K562 (cell line): ENCODE measurements around the gene PHC3. TPM values are rescaled to one million over a fixed set of nuclear protein-coding genes. Genes with fewer than 3 reads are reported as not detected.

Source experiments
- CBX2 ChIP-seq: fragments of 200-600 bp; sonication (generic); IDR thresholded peaks from one replicate; pipeline ENCODE4 v1.6.1; 2012; ENCODE audit warnings: mild to moderate bottlenecking, low read length, inconsistent platforms; ENCODE audit not compliant: insufficient read depth, poor library complexity, severe bottlenecking
- CGGBP1 ChIP-seq: fragments of 250-450 bp; sonication (Bioruptor Pico); IDR thresholded peaks from 2 replicates; pipeline ENCODE4 v1.9.0; 2021; ENCODE audit warnings: mild to moderate bottlenecking
- ELK3 ChIP-seq: fragments of 450-650 bp; formaldehyde crosslinking; IDR thresholded peaks from 2 replicates; pipeline ENCODE4 v1.4.0; 2020; ENCODE audit warnings: mild to moderate bottlenecking
- ETV5 ChIP-seq: sonication (generic); formaldehyde crosslinking; IDR thresholded peaks from 2 replicates; pipeline ENCODE4 v1.4.0; 2020; ENCODE audit warnings: low read depth, mild to moderate bottlenecking, missing genetic modification reagents
- FOXP1 ChIP-seq: sonication (generic); formaldehyde crosslinking; IDR thresholded peaks from 2 replicates; pipeline ENCODE4 v1.8.0; 2022; ENCODE audit warnings: mild to moderate bottlenecking, missing genetic modification reagents
- HCFC1 ChIP-seq: IDR thresholded peaks from 2 replicates; pipeline ENCODE4 v1.6.1; 2012; ENCODE audit warnings: low read depth, low read length, improper control_type of control experiment
- ILF3 ChIP-seq: fragments of 450-650 bp; IDR thresholded peaks from 2 replicates; pipeline ENCODE4 v1.6.1; 2018; ENCODE audit warnings: antibody characterized with exemption, mild to moderate bottlenecking, moderate library complexity, borderline replicate concordance
- JUND ChIP-seq, 2 experiments: IDR thresholded peaks; 2 replicates in 1 of 2; 3 replicates in 1 of 2; pipeline ENCODE4 v1.6.1; 2011; ENCODE audit warnings: borderline replicate concordance in 2 of 2, low read depth in 2 of 2, low read length in 2 of 2, improper control_type of control experiment in 1 of 2, missing biosample characterization in 1 of 2, missing genetic modification characterization in 1 of 2, missing genetic modification reagents in 1 of 2
- KDM5B ChIP-seq: fragments of 200-600 bp; sonication (generic); IDR thresholded peaks from 2 replicates; pipeline ENCODE4 v1.6.1; 2012; ENCODE audit warnings: low read depth, mild to moderate bottlenecking, moderate library complexity, low read length, control low read depth, inconsistent platforms; ENCODE audit not compliant: insufficient replicate concordance
- MAFF ChIP-seq: IDR thresholded peaks from 2 replicates; pipeline ENCODE4 v1.6.1; 2012; ENCODE audit warnings: low read length, improper control_type of control experiment
- MAFG ChIP-seq: fragments of 450-650 bp; conservative IDR thresholded peaks from 2 replicates; pipeline ENCODE4 v1.6.1; 2016; ENCODE audit warnings: missing genetic modification characterization, missing compliant biosample characterization
- MCM5 ChIP-seq: fragments of 450-650 bp; IDR thresholded peaks from 2 replicates; pipeline ENCODE4 v1.6.1; 2016; ENCODE audit warnings: low read depth
- NBN ChIP-seq: fragments of 450-650 bp; IDR thresholded peaks from 2 replicates; pipeline ENCODE4 v1.6.1; 2016; ENCODE audit warnings: low read depth, mild to moderate bottlenecking
- PTRF ChIP-seq: fragments of 450-650 bp; IDR thresholded peaks from 2 replicates; pipeline ENCODE4 v1.6.1; 2016; ENCODE audit warnings: mild to moderate bottlenecking, missing genetic modification characterization, missing compliant biosample characterization
- RBBP5 ChIP-seq: fragments of 200-600 bp; sonication (generic); IDR thresholded peaks from 2 replicates; pipeline ENCODE4 v1.6.1; 2012; ENCODE audit warnings: borderline replicate concordance, mild to moderate bottlenecking, low read length, control low read depth, inconsistent platforms; ENCODE audit not compliant: insufficient read depth, poor library complexity, severe bottlenecking
- ZBTB17 ChIP-seq: fragments of 450-650 bp; formaldehyde crosslinking; IDR thresholded peaks from 2 replicates; pipeline ENCODE4 v1.4.0; 2020; ENCODE audit warnings: mild to moderate bottlenecking
- ZNF3 ChIP-seq: fragments of 250-450 bp; sonication (Bioruptor Pico); IDR thresholded peaks from 2 replicates; pipeline ENCODE4 v1.5.0; 2021; ENCODE audit warnings: mild to moderate bottlenecking, moderate library complexity
- polyA plus RNA-seq, 8 experiments: library from polyadenylated mRNA; depleted of rRNA in 4 of 8; stranded (reverse) in 5 of 8; unstranded in 3 of 8; fragments of >200 nt; fragmentation: Nextera tagmentation in 2 of 8; fragmentation: Illumina TruSeq in 1 of 8; extraction: Ambion mirVana in 2 of 8; extraction: Trizol in 1 of 8; gene quantifications; 2 replicates each; pipeline versions ENCODE4 v1.2.1 to v1.2.3, GENCODE V29; 2011 to 2014; ENCODE audit warnings: inconsistent platforms in 1 of 8, missing spikeins in 1 of 8
- total RNA-seq, 7 experiments: library from RNA; depleted of rRNA in 6 of 7; stranded (reverse); fragments of >200 nt in 6 of 7; fragmentation: Illumina TruSeq in 2 of 7; extraction: Trizol in 2 of 7; gene quantifications; 2 replicates each; pipeline versions ENCODE4 v1.2.1 to v1.2.3, GENCODE V29; 2011 to 2021; ENCODE audit warnings: low replicate concordance in 1 of 7
- TF ChIP-seq, protein P1 (sequence below): conservative IDR thresholded peaks from 2 replicates; pipeline ENCODE4 v1.6.1; 2011; ENCODE audit warnings: low read depth, mild to moderate bottlenecking, low read length; ENCODE audit not compliant: control insufficient read depth
- TF ChIP-seq, protein P2 (sequence below): sonication (generic); formaldehyde crosslinking; IDR thresholded peaks from 2 replicates; pipeline ENCODE4 v1.8.0; 2022; ENCODE audit warnings: missing genetic modification reagents, mild to moderate bottlenecking, borderline replicate concordance
- TF ChIP-seq, protein P3 (sequence below), 2 experiments: IDR thresholded peaks; 2 replicates each; pipeline ENCODE4 v1.6.1; 2012; ENCODE audit warnings: improper control_type of control experiment in 2 of 2, low read depth in 2 of 2, low read length in 2 of 2, borderline replicate concordance in 1 of 2

The PHC3 gene
- total and polyA plus RNA-seq, 9 of the 15 experiments (the other 6 are each of a cell fraction or from before 2014, with no cell fraction given), result 3.1 to 21.6 (median 10.5) TPM

DNA sequence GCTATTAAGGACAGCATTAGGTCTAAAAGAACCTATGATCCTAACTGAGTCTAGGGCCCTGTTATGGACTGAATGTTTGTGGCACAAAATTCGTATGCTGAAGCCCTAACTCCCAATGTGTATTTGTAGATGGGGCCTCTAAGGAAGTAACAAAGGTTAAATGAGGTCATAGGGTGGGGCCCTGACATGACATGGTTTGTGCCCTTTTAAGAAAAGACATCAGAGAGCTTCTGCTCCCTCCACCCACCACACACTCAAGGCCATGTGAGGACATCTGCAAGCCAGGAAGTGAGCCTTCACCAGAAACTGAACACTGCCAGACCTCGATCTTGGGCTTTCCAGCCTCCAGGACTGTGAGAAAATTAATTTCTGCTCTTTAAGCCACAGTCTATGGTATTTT lies 49.2 kb downstream of the PHC3 start (continued):
- TF ChIP-seq, protein P1, sequence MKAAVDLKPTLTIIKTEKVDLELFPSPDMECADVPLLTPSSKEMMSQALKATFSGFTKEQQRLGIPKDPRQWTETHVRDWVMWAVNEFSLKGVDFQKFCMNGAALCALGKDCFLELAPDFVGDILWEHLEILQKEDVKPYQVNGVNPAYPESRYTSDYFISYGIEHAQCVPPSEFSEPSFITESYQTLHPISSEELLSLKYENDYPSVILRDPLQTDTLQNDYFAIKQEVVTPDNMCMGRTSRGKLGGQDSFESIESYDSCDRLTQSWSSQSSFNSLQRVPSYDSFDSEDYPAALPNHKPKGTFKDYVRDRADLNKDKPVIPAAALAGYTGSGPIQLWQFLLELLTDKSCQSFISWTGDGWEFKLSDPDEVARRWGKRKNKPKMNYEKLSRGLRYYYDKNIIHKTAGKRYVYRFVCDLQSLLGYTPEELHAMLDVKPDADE, result no peak
- TF ChIP-seq NBN, result no peak
- no peak for TF ChIP-seq MCM5
- TF ChIP-seq ELK3 (CRISPR knock-in tag), result no peak
- TF ChIP-seq ETV5 (CRISPR knock-in tag), result peak; percentile 43; the same call in 1 of the 2 replicates
- no peak for TF ChIP-seq CGGBP1 (CRISPR knock-in tag)
- TF ChIP-seq, protein P2, sequence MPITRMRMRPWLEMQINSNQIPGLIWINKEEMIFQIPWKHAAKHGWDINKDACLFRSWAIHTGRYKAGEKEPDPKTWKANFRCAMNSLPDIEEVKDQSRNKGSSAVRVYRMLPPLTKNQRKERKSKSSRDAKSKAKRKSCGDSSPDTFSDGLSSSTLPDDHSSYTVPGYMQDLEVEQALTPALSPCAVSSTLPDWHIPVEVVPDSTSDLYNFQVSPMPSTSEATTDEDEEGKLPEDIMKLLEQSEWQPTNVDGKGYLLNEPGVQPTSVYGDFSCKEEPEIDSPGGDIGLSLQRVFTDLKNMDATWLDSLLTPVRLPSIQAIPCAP (CRISPR knock-in tag), result no peak
- TF ChIP-seq MAFF, result no peak
- TF ChIP-seq KDM5B, result no peak
- TF ChIP-seq RBBP5, result peak; percentile 32
- no peak for TF ChIP-seq PTRF (tag)
- TF ChIP-seq, protein P3, sequence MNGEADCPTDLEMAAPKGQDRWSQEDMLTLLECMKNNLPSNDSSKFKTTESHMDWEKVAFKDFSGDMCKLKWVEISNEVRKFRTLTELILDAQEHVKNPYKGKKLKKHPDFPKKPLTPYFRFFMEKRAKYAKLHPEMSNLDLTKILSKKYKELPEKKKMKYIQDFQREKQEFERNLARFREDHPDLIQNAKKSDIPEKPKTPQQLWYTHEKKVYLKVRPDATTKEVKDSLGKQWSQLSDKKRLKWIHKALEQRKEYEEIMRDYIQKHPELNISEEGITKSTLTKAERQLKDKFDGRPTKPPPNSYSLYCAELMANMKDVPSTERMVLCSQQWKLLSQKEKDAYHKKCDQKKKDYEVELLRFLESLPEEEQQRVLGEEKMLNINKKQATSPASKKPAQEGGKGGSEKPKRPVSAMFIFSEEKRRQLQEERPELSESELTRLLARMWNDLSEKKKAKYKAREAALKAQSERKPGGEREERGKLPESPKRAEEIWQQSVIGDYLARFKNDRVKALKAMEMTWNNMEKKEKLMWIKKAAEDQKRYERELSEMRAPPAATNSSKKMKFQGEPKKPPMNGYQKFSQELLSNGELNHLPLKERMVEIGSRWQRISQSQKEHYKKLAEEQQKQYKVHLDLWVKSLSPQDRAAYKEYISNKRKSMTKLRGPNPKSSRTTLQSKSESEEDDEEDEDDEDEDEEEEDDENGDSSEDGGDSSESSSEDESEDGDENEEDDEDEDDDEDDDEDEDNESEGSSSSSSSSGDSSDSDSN (IDR thresholded peaks at IDR 0.05; ENCODE audit: borderline replicate concordance in 1 of 2, low read depth in 2 of 2, low read length in 2 of 2), result no peak
- TF ChIP-seq MAFG (tag), result no peak
- TF ChIP-seq JUND (IDR thresholded peaks at IDR 0.05; ENCODE audit: borderline replicate concordance, low read depth, low read length), result peak; percentile 84
- TF ChIP-seq JUND (tag; IDR thresholded peaks at IDR 0.05; ENCODE audit: borderline replicate concordance, low read depth, low read length), result peak; percentile 71; the same call in 1 of the 3 replicates
- TF ChIP-seq CBX2, result no peak
- no peak for TF ChIP-seq ZNF3 (CRISPR knock-in tag)
- no peak for TF ChIP-seq HCFC1
- no peak for TF ChIP-seq FOXP1 (CRISPR knock-in tag)
- TF ChIP-seq ZBTB17, result no peak
- no peak for TF ChIP-seq ILF3
